Hepatocyte (in vitro differentiated cells): ENCODE results near the gene ALX4.

Experiments
- CTCF ChIP-seq: fragments of 200-600 bp; sonication (generic); IDR thresholded peaks from 2 replicates; pipeline ENCODE4 v1.5.1; 2016; ENCODE audit warnings: antibody characterized with exemption, mild to moderate bottlenecking; ENCODE audit not compliant: poor library complexity
- EZH2 ChIP-seq: fragments of 200-600 bp; sonication (generic); IDR thresholded peaks from 2 replicates; pipeline ENCODE4 v1.6.1; 2016; ENCODE audit warnings: antibody characterized with exemption, mild to moderate bottlenecking, borderline replicate concordance
- EZH2phosphoT487 ChIP-seq: fragments of 200-600 bp; sonication (generic); IDR thresholded peaks from one replicate; pipeline ENCODE4 v1.6.1; 2018; ENCODE audit warnings: antibody characterized with exemption, mild to moderate bottlenecking, low read depth, moderate library complexity; ENCODE audit not compliant: unreplicated experiment, severe bottlenecking

GRCh38 chr11:44345781-44346180 is 35.8 kb upstream of the ALX4 start:
- no peak for TF ChIP-seq CTCF
- TF ChIP-seq EZH2, result no peak
- TF ChIP-seq EZH2phosphoT487, result no peak
